DMS79 treated with DMSO at 0.1 percent for 48 hours (cell line): ENCODE measurements around the gene ATP1A4.

Source experiments
- DNase-seq: peaks from one replicate; lab custom pipeline; 2025; lab: John Stamatoyannopoulos, UW

Gene ATP1A4

DNA sequence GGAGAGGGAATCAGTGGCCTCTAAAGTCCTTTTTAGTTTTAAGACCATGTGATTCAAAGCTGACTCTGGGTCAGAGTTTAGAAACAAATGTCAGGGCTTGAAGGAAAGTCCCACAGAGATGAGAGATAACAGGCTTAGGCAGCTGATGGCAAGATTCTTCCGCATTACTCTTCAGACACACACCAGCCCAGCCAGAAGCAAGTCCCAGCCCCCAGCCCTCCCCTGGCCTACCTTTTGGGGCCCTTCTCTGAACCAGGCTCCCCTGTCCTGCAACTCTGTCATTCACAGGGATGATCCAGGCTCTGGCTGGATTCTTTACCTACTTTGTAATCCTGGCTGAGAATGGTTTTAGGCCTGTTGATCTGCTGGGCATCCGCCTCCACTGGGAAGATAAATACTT is 25.8 kb downstream of the ATP1A4 start:
- DNase-seq, result no peak

DNA sequence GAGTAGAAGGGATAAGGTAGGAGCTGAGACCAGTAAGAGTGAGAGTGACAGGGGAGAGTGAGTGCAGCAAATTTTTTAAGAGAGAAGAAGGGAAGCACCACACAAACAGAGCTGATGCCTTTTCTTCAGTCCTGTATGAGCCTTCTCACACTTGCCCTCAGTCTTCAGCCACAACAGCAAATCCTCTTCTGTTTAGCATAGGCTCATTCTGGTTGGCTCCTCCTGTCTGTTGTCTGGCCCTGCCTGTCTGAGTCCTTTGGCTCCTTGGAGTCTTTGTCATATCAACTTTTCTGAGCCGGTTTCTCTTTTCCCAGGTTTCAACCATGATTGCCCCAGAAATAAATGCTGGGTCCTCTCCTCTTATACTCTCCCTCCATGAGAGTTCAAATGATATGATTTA is 26.3 kb downstream of the ATP1A4 start:
- DNase-seq, result no peak

DNA sequence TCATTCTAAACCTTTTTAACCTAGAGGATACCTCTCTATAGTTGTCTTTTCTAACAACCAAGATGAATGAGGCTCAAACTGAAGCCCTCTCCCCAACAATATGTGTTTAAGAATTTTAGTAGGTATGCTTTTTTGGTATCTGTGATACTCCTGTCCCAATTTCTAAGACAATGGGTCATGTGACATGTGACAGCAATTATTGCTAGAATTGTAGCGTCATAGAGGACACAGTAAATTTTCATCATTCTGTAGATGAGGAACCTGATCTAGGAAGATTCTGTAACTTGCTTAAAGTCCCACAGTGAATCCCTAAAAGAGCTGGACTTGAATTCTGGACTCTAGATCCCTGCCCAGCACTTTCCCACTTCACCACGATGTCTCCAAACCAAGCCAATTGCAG is 27.3 kb downstream of the ATP1A4 start:
- DNase-seq, result no peak

DNA sequence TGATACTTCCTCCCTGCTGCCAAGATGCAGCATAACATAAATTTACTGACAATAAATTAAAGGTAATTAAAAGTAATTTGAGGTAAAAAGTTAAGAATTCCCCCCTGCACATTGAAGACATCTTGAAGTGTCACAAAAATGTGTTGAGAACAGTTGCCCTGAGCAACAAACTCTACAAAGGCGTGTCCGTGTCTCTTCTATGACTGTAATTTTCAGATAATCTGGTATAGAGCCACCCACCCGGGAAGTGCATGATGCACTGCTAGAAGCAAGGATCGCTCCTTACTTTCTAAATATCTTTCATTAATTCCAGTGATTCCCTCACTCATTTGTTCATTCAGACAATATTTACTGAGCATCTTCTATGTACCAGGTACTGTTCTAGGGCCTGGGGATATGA is 27.9 kb downstream of the ATP1A4 start:
- no peak for DNase-seq

DNA sequence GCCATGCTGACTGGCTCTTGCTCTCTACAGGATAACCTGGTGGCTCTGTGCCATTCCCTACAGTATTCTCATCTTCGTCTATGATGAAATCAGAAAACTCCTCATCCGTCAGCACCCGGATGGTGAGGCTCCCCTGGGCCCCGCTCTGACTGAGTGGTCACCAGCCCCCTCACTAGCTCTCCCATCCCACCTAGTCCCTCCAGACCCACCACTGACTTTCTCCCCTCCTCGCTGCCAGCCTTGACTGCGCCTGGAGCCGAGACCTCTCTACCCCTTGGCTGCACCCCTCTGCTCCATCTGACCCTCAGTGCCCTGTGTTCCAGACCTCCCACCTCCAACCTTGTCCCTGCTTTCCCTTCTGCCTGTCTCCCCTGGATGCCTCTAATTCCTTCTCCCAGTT is 34.8 kb downstream of the ATP1A4 start:
- no peak for DNase-seq

DNA sequence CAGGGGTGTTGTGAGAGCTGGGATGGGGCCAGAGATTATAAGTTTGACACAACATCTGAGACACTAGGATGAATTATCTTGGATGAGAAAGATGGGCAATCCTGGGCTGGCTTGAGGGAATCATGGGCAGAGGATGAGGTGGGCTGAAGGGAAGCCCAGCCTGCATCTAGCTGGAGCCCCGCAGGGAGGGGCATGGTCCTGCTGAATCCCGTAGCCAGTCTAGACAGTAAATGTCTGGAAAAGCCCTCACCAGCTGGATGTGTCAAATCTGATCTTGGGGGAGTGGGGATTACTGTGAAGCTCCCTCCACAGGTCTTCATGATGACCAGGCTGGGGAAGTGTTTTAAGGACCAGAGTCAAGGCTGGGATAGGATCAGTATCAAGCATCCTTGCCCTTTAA is 35.3 kb downstream of the ATP1A4 start:
- DNase-seq, result no peak

DNA sequence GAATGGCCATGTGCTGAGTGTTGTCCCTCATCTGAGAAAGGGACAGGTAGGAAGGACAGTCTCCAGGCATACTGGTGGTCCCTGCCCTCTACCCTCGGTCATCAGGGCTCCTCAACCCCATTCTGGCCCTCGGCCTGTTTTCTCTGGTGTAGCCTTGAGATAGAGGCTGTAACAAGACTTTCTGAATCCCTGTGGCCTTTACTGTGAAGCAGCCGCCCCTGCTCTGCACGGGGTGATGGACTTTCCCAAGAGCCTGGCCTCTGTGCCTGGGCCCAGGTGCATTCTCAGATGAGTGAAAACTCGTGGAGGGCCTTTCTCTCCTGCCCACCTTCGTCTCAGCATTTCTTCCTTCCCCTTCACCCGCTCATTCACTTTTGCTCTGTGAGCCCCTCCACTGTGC is 36.0 kb downstream of the ATP1A4 start:
- no peak for DNase-seq

DNA sequence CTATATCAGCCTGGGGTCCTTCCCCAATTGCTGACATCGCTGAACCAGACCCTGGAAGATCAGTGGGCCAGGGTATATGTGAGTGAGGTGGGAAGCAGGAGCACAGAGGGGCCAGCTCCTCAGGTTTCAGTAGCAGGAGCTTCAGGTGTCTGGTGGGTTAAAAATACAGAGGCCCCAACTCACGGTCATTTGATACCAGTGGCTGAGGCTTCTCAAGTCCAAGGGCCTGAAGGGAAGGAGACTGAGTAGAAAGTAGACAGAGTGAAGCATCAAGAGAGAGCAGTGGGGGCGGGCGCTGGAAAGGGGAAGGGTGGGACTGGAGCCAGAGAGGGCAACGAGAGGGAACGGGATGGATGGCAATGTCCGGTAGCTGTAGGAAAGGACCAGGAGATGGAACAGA is 36.9 kb downstream of the ATP1A4 start:
- no peak for DNase-seq

DNA sequence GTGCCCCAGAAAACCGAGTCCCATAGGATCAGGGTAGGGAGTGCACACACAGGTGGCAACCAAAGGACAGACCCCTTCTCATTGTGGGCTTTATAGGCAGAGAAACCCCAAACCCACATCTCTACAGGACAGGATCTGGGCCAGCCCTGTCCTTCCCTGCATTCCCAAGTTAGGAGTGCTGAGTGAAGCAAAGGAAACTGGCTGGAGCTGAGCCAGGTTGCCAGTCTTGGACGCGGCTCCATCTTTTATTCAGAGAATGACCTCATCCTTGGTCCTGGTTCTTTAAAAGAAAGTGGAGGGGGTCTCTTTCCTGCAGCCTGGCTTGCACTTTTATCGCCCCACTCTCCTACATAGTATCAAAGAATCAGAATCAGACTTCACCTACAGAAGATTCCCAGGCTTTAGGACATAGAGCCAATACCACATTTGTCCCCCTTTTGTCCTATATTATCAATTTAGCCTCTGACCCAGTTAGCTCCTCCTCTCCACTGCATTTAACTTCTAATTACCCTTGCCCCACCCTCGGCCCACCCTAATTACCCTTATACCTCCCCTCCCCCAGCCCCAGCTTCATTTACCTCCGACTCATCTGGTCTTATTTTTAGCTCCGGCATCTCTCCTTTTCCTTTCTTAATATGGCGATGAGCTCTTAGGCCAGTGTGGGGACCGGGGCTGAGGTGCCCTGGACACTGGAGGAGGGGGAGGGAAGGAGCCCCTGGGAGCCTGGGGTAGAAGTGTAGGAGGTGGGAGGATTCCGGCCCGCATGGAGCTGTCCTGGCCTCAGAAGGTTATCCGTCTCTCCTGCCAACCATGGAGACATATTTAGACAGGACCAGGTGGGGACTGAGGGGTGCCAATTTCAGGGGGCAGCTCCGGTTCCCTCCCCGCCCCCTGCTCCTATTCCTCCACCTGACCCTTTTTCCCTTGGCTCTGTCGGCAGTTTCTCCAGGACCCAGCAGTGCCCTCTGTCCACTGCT is 38.5 kb downstream of the ATP1A4 start, which contains the start of gene CASQ1:
Gene CASQ1 (plus strand): TSS at position 927 of the 977 bp plus-strand sequence. CDS start 177 bp downstream, outside the sequence.
- DNase-seq, result no peak

DNA sequence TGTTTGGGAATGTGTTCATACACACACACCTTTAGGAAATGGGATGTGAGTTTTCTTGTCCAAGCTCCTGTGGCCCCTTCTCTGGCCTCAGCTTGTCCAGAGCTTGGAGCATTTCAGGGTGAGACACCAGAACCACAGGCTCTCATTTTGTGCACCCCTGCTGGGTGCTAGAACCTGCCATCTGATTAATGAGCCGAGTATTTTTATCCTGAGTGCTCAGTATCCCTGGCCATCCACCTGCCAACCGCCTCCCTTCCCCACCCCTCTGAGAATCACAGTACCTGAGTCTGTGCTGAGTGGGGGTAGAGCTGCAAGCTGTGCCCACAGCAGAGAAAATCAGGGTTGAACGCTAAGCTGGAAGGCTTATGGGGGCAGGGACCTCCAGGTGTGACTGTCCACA is 40.4 kb downstream of the ATP1A4 start:
- DNase-seq, result no peak

DNA sequence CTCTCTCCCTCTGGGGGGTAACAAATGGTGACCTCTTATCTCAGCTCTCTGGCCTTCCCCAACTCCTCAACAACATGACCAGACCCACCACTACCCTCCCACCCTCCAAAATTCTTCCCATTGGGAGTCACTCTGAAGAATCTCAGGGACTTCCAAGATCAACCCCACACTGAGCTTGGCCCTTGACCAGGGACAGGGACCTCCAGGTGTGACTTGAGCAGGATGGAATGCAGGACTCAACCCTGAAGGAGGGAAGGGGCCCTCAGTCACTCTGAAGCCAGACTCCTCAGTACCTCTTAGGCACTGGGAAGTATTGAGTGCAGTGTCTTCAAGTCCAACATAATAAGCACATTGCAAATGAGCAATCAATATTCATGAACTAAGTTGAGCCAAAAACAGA is 40.8 kb downstream of the ATP1A4 start:
- DNase-seq, result no peak

DNA sequence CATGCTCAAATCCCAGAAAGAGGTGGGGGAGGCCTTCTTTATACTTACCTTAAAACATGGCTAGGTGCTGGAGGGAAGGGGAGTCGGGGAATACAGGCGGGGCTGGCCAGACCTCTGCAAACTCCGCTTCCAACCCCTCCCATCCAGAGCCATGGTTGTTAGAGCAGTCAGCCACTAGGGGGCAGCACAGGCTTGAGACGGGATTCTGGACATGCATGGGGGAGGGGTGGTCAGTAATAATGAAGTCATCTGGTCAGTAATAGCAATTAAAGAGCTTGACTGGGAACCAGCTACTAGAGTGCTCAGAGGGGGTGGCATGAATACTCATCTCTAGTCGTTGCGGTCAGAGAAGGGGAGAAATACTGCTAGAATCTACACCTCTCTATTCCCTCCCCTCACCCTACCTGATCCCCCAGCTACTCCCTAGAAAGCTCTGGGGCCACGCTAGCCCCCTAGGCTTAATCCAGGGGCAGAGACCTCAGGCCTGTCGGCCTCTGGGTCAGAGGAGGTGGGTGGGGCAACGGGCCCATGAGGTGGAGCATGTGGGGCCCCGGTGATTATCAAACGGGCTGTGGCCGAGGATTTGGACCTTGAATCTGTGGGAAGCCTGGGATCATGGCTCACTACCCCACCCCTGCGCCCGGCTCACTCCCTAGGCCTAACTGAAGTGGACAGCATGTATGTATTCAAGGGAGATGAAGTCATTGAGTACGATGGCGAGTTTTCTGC is 41.9 kb downstream of the ATP1A4 start:
- peak; percentile 63 for DNase-seq

DNA sequence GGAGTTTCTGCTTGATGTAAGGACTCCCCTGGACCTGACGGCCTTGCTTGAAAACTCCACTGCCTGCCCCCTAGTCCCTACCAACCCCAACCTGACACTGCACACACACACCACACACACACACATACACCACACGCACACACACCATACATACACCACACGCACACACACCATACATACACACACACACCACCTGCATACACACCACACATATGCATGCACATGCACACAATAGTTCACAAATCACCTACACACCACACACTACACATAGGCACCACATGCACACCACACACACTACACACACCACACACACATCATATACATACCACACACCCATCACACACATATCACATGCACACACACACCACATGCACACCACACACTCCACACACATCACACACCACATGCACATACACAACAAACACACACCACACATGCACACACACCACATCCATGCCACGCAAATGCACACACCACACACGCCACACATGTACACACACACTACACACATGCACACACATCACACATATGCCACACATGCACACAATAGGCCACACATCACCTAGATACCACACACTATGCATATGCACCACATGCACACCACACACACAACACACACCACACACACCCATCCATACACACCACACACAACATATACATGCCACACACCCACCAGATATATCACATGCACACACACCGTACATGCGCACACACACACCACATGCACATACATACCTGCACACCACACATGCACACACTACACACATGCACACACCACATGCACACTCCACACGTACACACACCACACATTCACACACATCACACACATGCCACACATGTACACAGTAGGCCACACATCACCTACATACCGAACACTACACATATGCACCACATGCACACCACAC is 42.7 kb downstream of the ATP1A4 start:
- no peak for DNase-seq

DNA sequence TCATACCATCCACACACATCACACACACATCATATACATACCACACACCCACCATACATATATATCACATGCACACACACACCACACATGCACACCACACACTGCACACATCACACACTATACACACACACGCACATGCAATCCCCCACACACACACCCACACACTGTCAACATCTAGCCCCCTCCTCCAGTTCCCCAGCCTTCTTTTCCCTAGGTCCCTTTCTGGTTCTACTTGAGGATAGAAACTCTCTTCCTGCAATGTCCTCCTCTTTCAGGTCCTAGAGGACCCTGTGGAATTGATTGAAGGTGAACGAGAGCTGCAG is 43.3 kb downstream of the ATP1A4 start:
- no peak for DNase-seq

DNA sequence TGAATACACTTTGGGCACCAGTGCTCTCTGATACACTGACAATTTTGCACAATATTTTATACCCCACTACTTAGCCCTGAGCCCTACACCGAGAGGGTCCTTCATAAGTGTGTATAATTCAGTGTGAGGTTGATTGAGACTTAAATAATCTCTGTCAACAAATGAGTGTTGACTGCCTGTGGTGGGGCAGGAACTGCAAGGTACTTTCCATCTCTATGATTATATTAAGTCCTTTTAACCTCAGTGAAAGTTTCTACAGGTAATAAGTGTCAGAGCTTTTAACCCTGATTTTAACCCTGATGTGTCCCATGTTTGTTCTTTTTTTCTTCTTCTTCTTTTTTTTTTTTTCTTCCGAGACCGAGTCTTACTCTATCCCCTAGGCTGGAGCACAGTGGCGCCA is 44.7 kb downstream of the ATP1A4 start:
- no peak for DNase-seq

DNA sequence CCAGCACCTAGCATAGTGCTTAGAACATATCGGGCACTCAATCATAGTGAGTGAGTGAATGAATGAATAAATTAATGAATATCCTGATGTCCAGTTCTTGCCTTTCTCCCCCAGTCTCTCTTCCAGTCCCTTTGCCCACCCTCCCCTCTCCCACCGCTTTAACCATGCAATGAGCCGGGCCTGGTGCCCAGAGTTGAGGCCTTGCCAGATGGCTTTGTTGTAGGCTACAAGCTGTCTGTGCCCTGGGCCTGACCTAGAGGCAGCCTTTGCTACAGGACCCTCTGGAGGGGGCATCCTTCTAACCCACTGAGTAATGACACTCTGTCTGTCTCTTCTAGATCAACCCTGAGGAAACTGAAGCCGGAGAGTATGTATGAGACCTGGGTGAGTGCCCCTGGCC is 45.8 kb downstream of the ATP1A4 start:
- no peak for DNase-seq

DNA sequence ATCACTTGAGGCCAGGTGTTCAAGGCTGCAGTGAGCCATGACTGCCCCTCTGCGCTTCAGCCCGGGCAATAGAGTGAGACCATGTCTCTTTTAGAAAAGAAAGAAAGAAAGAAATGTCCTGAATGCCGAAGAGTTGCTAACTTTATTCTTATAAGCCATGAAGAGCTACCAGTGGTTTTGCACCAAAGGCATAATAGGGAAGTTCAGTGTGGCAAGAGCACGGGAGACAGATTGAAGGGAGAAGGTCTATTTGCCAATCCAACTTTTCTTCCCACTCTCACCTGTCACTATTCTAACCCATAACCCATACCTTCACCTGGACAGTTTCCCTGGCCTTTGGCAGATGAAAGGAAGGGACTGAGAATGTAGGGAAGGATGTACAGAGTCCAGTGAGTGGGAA is 49.4 kb downstream of the ATP1A4 start:
- no peak for DNase-seq

DNA sequence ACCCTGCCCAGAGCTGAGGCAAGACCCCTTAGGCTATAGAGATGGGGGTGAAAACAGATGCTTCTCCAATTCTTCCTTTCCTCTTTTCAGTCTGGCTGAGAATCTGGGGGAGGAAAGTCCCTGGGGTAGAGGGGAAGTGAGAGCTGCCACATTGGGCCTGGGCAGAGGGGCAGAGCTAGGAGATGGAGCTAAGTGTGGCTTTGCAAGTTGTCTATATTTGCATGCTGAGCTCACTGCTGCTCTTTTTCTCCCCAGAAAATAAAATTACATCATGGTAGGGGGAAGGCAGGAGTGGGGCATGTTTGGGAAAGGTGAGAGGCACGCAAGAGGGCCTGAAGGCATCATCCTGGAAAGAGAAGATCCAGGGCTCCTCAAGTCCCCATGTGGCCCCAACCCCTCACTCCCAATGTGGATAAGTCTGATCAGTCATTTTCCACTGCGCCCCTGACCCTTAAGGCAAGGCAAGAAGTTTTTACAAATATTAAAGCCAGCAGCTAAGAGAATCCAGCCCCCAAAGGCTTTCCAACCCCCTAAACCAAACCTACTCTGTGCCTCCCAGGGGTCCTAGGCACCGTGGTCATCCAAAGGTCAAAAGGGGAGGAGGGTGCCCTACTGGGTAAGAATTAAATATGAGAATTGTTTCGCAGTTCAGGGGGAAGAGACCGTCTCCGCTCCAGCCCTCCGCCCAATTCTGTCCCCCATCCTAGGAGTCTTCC is 53.3 kb downstream of the ATP1A4 start:
- DNase-seq, result no peak

DNA sequence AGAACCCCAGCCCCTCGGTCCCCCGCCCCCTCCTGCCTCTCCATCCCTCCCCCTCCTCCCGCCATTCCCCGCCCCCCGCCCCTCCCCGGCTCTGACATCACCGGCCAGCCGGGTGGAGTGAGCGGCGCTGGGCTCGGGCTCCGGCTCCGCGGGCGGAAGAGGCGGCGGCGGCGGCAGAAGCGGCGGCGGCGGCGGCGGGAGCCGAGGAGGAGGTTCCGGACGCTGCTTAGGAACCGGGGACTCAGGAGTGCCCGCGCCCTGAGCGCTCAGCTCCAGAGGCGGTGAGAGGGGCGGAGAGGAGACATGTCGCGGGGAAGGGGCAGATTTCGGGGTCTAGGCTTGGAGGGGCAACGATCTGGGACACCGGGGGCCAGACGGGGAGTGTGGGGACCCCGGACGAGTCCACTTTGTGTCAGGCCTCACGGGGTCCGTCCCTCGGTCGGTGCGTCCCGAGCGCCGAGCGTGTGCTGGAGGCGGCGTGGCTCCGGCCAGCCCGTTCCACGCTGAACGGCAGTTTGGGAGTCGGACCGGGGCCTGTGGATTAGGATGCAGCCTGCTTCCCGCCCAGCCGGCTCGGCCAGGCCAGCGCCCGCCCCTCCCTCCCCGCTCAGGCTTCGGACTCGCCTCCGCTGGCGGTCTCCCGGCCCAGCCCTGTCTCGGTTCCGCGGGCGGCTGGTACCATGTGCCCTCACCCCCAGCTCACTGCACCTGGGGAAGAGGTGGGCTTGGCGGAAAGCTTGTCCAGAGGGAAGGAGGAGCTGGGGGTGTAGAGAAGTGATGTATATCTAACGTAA is 54.0 kb downstream of the ATP1A4 start, which contains the start of gene PEA15:
Gene PEA15 (plus strand): TSS at position 143 of the 794 bp plus-strand sequence. CDS start 6,161 bp downstream, outside the sequence.
- DNase-seq, result peak; percentile 25

DNA sequence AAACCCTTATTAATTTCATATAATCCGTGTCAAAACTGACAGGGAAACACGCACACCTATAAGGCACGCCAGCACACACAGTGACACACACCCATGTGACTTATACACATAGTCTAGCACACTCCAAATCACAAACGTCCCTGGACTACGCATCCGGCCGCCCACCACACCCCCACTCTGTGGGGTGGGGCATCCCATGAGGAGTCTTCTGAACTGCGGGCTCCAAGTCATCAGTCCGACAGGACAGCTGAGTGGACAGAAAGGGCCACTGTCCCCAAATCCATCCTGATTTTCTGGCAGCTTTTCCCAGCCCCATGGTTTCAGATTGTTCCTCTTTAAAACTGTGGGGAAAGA is 54.6 kb downstream of the ATP1A4 start:
- no peak for DNase-seq
